Uterus (tissue), 4 donors: ENCODE data around the gene IL37. TPM values are rescaled to one million over a fixed set of nuclear protein-coding genes. Genes with fewer than 3 reads are reported as not detected.

Experiments
- DNase-seq, 2 donors: peaks; one replicate each; pipeline ENCODE4 v3.0.0-alpha.2; 2019 to 2020
- H3K27ac ChIP-seq, 2 donors: fragments of 200-600 bp; sonication (generic); 1 replicate in 1 of 2; 2 replicates in 1 of 2; pipeline ENCODE4 v1.5.1; 2016 to 2018
- H3K27me3 ChIP-seq, 2 donors: fragments of 200-600 bp; sonication (generic); one replicate each; pipeline ENCODE4 v1.5.1; 2018 to 2019; ENCODE audit warnings: control low read depth in 1 of 2
- H3K36me3 ChIP-seq, 2 donors: fragments of 200-600 bp; sonication (generic); one replicate each; pipeline ENCODE4 v1.5.1; 2019; ENCODE audit warnings: control low read depth in 1 of 2
- H3K4me1 ChIP-seq, 2 donors: fragments of 200-600 bp; sonication (generic); one replicate each; pipeline ENCODE4 v1.5.1; 2018 to 2019; ENCODE audit warnings: control low read depth in 1 of 2
- H3K4me3 ChIP-seq, 2 donors: fragments of 200-600 bp; sonication (generic); 1 replicate in 1 of 2; 2 replicates in 1 of 2; pipeline ENCODE4 v1.5.1; 2018 to 2019; ENCODE audit warnings: mild to moderate bottlenecking in 1 of 2
- H3K9me3 ChIP-seq, 2 donors: fragments of 200-600 bp; sonication (generic); one replicate each; pipeline ENCODE4 v1.5.1; 2019; ENCODE audit warnings: control low read depth in 1 of 2
- CTCF ChIP-seq, 4 experiments: fragments of 200-600 bp in 2 of 4; fragments of 450-650 bp in 2 of 4; sonication (generic) in 2 of 4; IDR thresholded peaks; one replicate each; pipeline ENCODE4 v1.5.1; 2016 to 2019; ENCODE audit warnings: antibody characterized with exemption in 4 of 4, mild to moderate bottlenecking in 2 of 4, moderate library complexity in 1 of 4
- POLR2A ChIP-seq, 2 donors: fragments of 450-650 bp; IDR thresholded peaks; one replicate each; pipeline ENCODE4 v1.6.1; 2016; ENCODE audit warnings: antibody characterized with exemption in 2 of 2, mild to moderate bottlenecking in 1 of 2, moderate library complexity in 1 of 2
- intact Hi-C: fragments of 100-400 bp; cut with DNase I; formaldehyde crosslinking; loops from one replicate; pipeline ENCODE4 v1.15.1; 2023; ENCODE audit warnings: low total_unique reads
- total RNA-seq, 4 donors: library from RNA; depleted of rRNA in 3 of 4; stranded (reverse); fragments of >200 nt in 3 of 4; gene quantifications; one replicate each; pipeline versions ENCODE4 v1.1.0 to v1.2.4, GENCODE V29; 2014 to 2023
- donor health status: DM: yes; HTN: yes; CAD: no.

IL37 gene
- total RNA-seq, 4 donors from 2014 or later: not detected

GRCh38 chr2:112946086-112946485 lies 35.1 kb downstream of the IL37 start:
- TF ChIP-seq POLR2A (IDR thresholded peaks at IDR 0.05) (no peak), CTCF (IDR thresholded peaks at IDR 0.05) (no peak)
- Histone ChIP-seq H3K27me3 (peaks cover 0 to 4% of the 10 kb centered on the region in 2 donors), H3K4me1 (no peaks in the 10 kb centered on the region), H3K27ac (no peak overlapping the region), H3K36me3 (no peaks in the 10 kb centered on the region), H3K4me3 (no peak overlapping the region), H3K9me3 (no peaks in the 10 kb centered on the region)
- intact Hi-C loops: no loop called here
- no peak for DNase-seq

GRCh38 chr2:112947374-112947773 lies 36.4 kb downstream of the IL37 start:
- Histone ChIP-seq H3K4me3 (no peak overlapping the region), H3K4me1 (no peaks in the 10 kb centered on the region), H3K27me3 (peaks cover 0 to 4% of the 10 kb centered on the region in 2 donors), H3K9me3 (no peaks in the 10 kb centered on the region), H3K36me3 (no peaks in the 10 kb centered on the region), H3K27ac (no peak overlapping the region)
- no peak for DNase-seq
- intact Hi-C loops: no loop called here
- TF ChIP-seq CTCF (IDR thresholded peaks at IDR 0.05) (no peak), POLR2A (IDR thresholded peaks at IDR 0.05) (no peak)

GRCh38 chr2:112949456-112949855 lies 38.5 kb downstream of the IL37 start:
- H3K9me3 ChIP-seq: no peaks in the 10 kb centered on the region
- intact Hi-C loops: no loop called here
- TF ChIP-seq CTCF (IDR thresholded peaks at IDR 0.05): no peak
- TF ChIP-seq POLR2A (IDR thresholded peaks at IDR 0.05): no peak
- no peak overlapping the region for H3K4me3 ChIP-seq
- no peak overlapping the region for H3K27ac ChIP-seq
- no peaks in the 10 kb centered on the region for H3K4me1 ChIP-seq
- DNase-seq: no peak
- H3K27me3 ChIP-seq: peaks cover 0 to 4% of the 10 kb centered on the region in 2 donors
- H3K36me3 ChIP-seq: no peaks in the 10 kb centered on the region

- H3K9me3 ChIP-seq: no peaks in the 10 kb centered on the region
- TF ChIP-seq POLR2A (IDR thresholded peaks at IDR 0.05) (no peak), CTCF (IDR thresholded peaks at IDR 0.05) (no peak)
- no peak overlapping the region for H3K4me3 ChIP-seq
- no peaks in the 10 kb centered on the region for H3K27me3 ChIP-seq
- H3K4me1 ChIP-seq: no peaks in the 10 kb centered on the region
- H3K27ac ChIP-seq: no peak overlapping the region
- H3K36me3 ChIP-seq: no peaks in the 10 kb centered on the region
- DNase-seq: no peak
- intact Hi-C loops: no loop called here
These were observed 43.4 kb downstream of the IL37 start for GRCh38 chr2:112954364-112954763.

- H3K27ac ChIP-seq: no peak overlapping the region
- intact Hi-C loops: no loop called here
- no peaks in the 10 kb centered on the region for H3K9me3 ChIP-seq
- no peak for DNase-seq
- no peaks in the 10 kb centered on the region for H3K4me1 ChIP-seq
- no peak overlapping the region for H3K4me3 ChIP-seq
- H3K36me3 ChIP-seq: no peaks in the 10 kb centered on the region
- H3K27me3 ChIP-seq: no peaks in the 10 kb centered on the region
- no peak for TF ChIP-seq CTCF (IDR thresholded peaks at IDR 0.05)
- no peak for TF ChIP-seq POLR2A (IDR thresholded peaks at IDR 0.05)
These were observed 46.5 kb downstream of the IL37 start for GRCh38 chr2:112957511-112957910.
